Astrocyte (in vitro differentiated cells and primary cell): ENCODE measurements around the gene ZNF805.

Experiments used
- CTCF ChIP-seq: IDR thresholded peaks from 2 replicates; pipeline ENCODE4 v1.5.1; 2011; ENCODE audit warnings: low read depth, mild to moderate bottlenecking, inconsistent platforms, low read length, moderate library complexity; ENCODE audit not compliant: insufficient read depth
- EZH2 ChIP-seq: IDR thresholded peaks from 2 replicates; pipeline ENCODE4 v1.6.1; 2012; ENCODE audit warnings: mild to moderate bottlenecking, low read length, inconsistent platforms; ENCODE audit not compliant: insufficient read depth

- no peak for TF ChIP-seq CTCF
- no peak for TF ChIP-seq EZH2
Measured at GRCh38 chr19:57262044-57262443, 21.6 kb downstream of the ZNF805 start.
